Chondrocyte (in vitro differentiated cells): ENCODE data around the gene PNMA8C. TPM values are rescaled to one million over a fixed set of nuclear protein-coding genes. Genes with fewer than 3 reads are reported as not detected.

Experiments
- DNase-seq: peaks from one replicate; pipeline ENCODE4 v3.0.0; 2021; ENCODE audit warnings: mixed read lengths, low spot score
- H3K27ac Mint-ChIP-seq: one replicate; pipeline ENCODE4 v1.8.0; 2021; ENCODE audit warnings: mild to moderate bottlenecking, moderate library complexity, mixed read lengths; ENCODE audit not compliant: unreplicated experiment
- H3K27me3 Mint-ChIP-seq: 2 replicates; pipeline ENCODE4 v1.8.0; 2021; ENCODE audit warnings: low read depth, mixed read lengths
- H3K36me3 Mint-ChIP-seq: 2 replicates; pipeline ENCODE4 v1.8.0; 2021; ENCODE audit warnings: low read depth, mixed read lengths
- H3K4me1 Mint-ChIP-seq: 2 replicates; pipeline ENCODE4 v1.8.0; 2021; ENCODE audit warnings: low read depth, mild to moderate bottlenecking, mixed read lengths
- H3K4me3 Mint-ChIP-seq: one replicate; pipeline ENCODE4 v1.8.0; 2021; ENCODE audit warnings: mild to moderate bottlenecking, moderate library complexity, mixed read lengths; ENCODE audit not compliant: unreplicated experiment
- H3K9me3 Mint-ChIP-seq: 2 replicates; pipeline ENCODE4 v1.8.0; 2021; ENCODE audit warnings: low read depth, mixed read lengths
- CTCF ChIP-seq: fragments of 200-600 bp; sonication (generic); IDR thresholded peaks from 2 replicates; pipeline ENCODE4 v1.5.0; 2021; ENCODE audit warnings: antibody characterized with exemption, mild to moderate bottlenecking, moderate library complexity
- total RNA-seq: library from RNA; stranded (reverse); gene quantifications from 3 replicates; pipeline ENCODE4 v1.2.1, GENCODE V29; 2021

PNMA8C gene
- total RNA-seq, 1 donor from 2014 or later, result 0.20 TPM

GRCh38 chr19:46471116-46471733 is 42.5 kb upstream of the PNMA8C start, which contains the start of gene PNMA8A:
PNMA8A (minus strand) TSS chr19:46471563; CDS start chr19:46471035, 528 bp downstream.
- Mint-ChIP-seq H3K36me3 (no peaks in the 10 kb centered on the region), H3K27me3 (no peaks in the 10 kb centered on the region), H3K4me1 (peaks cover 43% of the 10 kb centered on the region), H3K4me3 (peak within 1 kb of the TSS; percentile 58), H3K9me3 (no peaks in the 10 kb centered on the region), H3K27ac (peak within 1 kb of the TSS; percentile 65)
- peak; percentile 42 for TF ChIP-seq CTCF
- DNase-seq, result peak; percentile 95

- Mint-ChIP-seq H3K9me3 (no peaks in the 10 kb centered on the region), H3K4me3 (no peak overlapping the region)
Observed at GRCh38 chr19:46470376-46470775, 41.6 kb upstream of the PNMA8C start.

GRCh38 chr19:46469541-46470185 is 40.9 kb upstream of the PNMA8C start:
- Mint-ChIP-seq H3K36me3 (no peaks in the 10 kb centered on the region), H3K27ac (no peak overlapping the region), H3K27me3 (no peaks in the 10 kb centered on the region), H3K4me1 (peaks cover 38% of the 10 kb centered on the region), H3K9me3 (no peaks in the 10 kb centered on the region), H3K4me3 (no peak overlapping the region)
- DNase-seq, result peak; percentile 89
- no peak for TF ChIP-seq CTCF

More at GRCh38 chr19:46470376-46470775, 41.6 kb upstream of the PNMA8C start:
- Mint-ChIP-seq H3K27ac (no peak overlapping the region), H3K27me3 (no peaks in the 10 kb centered on the region), H3K36me3 (no peaks in the 10 kb centered on the region), H3K4me1 (peaks cover 38% of the 10 kb centered on the region)
- DNase-seq, result peak; percentile 57
- TF ChIP-seq CTCF, result no peak

- peak; percentile 25 for DNase-seq
- no peaks in the 10 kb centered on the region for H3K27me3 Mint-ChIP-seq
- peak overlapping the region; percentile 57 for H3K4me3 Mint-ChIP-seq
- no peaks in the 10 kb centered on the region for H3K36me3 Mint-ChIP-seq
- no peak for TF ChIP-seq CTCF
- H3K4me1 Mint-ChIP-seq, result peaks cover 29% of the 10 kb centered on the region
- H3K27ac Mint-ChIP-seq, result peak overlapping the region; percentile 89
- H3K9me3 Mint-ChIP-seq, result no peaks in the 10 kb centered on the region
Observed at GRCh38 chr19:46466536-46467196, 37.9 kb upstream of the PNMA8C start.

- Mint-ChIP-seq H3K36me3 (no peaks in the 10 kb centered on the region), H3K27ac (no peak overlapping the region), H3K27me3 (no peaks in the 10 kb centered on the region), H3K9me3 (no peaks in the 10 kb centered on the region), H3K4me3 (no peak overlapping the region), H3K4me1 (peaks cover 17% of the 10 kb centered on the region)
- TF ChIP-seq CTCF, result no peak
- peak; percentile 11 for DNase-seq
Observed at GRCh38 chr19:46463516-46463915, 34.8 kb upstream of the PNMA8C start.
